Measurements from ENCODE around the gene SLCO2B1.

The SLCO2B1 gene

GRCh38 chr11:75182664-75183063 is 31.8 kb downstream of the SLCO2B1 start:
- H3K27ac ChIP-seq = no peak overlapping the region
- no peak for TF ChIP-seq CTCF (conservative IDR thresholded peaks at IDR 0.05)

GRCh38 chr11:75184051-75184450 is 33.1 kb downstream of the SLCO2B1 start:
- no peak for TF ChIP-seq CTCF (conservative IDR thresholded peaks at IDR 0.05)
- no peak overlapping the region for H3K27ac ChIP-seq

GRCh38 chr11:75184757-75185425 is 34.0 kb downstream of the SLCO2B1 start:
- TF ChIP-seq CTCF (conservative IDR thresholded peaks at IDR 0.05) = no peak
- H3K27ac ChIP-seq = no peak overlapping the region

GRCh38 chr11:75185866-75186265 is 35.0 kb downstream of the SLCO2B1 start:
- TF ChIP-seq CTCF (conservative IDR thresholded peaks at IDR 0.05) = no peak

GRCh38 chr11:75186999-75187398 is 36.1 kb downstream of the SLCO2B1 start:
- TF ChIP-seq CTCF (conservative IDR thresholded peaks at IDR 0.05) = no peak
- no peak overlapping the region for H3K27ac ChIP-seq

More at GRCh38 chr11:75185866-75186265, 35.0 kb downstream of the SLCO2B1 start:
- no peak overlapping the region for H3K27ac ChIP-seq

GRCh38 chr11:75188671-75189070 is 37.8 kb downstream of the SLCO2B1 start:
- no peak for TF ChIP-seq CTCF (conservative IDR thresholded peaks at IDR 0.05)
- H3K27ac ChIP-seq = no peak overlapping the region

GRCh38 chr11:75189108-75189507 is 38.2 kb downstream of the SLCO2B1 start:
- TF ChIP-seq CTCF (conservative IDR thresholded peaks at IDR 0.05) = no peak
- H3K27ac ChIP-seq = no peak overlapping the region

Data from VCaP (cell line).